NCI-H2227 (cell line): ENCODE measurements around the gene CD63.
A peak's percentile ranks its signal among the peaks of the same experiment; 100 is the strongest.

Experiments
- DNase-seq: peaks from one replicate; lab custom pipeline; 2025; ENCODE audit not compliant: unreplicated experiment; lab: John Stamatoyannopoulos, UW

CD63 gene

DNA sequence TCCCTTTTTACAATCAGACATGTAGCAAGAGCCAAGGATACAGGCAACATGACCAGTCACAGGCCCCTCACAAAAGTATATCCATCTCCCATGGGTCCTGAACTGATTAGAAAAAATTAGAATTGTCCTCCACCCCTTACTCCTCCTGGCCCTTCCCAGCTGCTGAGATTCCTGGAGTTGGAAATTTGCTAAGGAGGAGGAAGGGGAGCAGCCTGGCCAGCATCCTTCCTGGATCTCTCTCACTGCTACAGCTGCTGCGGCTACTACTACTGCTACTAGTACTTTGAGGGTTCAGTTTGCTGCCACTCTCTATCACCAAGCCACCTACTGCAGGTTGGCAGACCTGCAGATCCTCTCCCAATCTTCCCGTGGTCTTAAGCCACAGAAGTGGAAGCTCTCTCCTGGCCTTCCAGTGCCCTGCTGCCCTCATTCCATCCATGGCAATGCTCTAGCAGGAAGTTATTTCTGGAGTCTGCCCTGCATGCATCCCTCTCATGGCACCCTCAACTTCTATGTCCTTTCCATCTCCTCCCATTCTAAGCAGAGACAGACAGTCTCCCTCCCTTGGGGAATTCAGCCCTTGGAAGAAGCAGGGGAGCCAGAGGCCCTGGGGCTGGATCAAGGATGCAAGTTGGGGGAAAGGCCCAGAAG is 22.1 kb downstream of the CD63 start:
- DNase-seq: no peak

DNA sequence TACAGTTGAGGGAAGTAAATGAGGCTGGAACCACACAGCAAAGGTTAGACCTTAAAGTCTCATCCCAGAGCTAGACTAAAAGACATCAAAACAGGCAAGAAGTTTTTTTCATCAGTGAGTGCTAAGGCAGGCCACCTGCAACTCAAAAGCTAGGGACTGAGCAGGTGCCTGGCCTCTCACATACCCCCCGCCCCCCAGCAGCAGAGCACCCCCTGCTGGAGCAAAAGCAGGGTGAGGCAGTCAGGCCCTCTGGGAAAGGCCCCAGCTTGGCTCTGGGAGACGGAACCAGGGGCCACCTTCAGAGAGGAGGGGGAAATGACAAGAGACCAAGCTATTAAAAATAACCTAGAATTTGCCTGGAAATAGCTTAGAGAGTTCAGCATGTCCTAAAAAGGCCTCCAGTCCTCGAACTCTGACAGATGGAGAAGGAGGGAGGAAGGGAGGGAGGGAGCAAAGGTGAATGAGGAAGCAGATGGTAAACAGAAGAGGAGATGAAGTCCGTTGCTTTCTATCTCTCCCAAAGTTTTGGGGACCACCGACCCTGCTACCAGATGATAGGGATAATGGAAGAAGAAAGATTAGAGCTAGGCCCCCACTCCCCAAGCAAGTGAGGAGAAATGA is 22.9 kb downstream of the CD63 start:
- DNase-seq: peak; percentile 8

DNA sequence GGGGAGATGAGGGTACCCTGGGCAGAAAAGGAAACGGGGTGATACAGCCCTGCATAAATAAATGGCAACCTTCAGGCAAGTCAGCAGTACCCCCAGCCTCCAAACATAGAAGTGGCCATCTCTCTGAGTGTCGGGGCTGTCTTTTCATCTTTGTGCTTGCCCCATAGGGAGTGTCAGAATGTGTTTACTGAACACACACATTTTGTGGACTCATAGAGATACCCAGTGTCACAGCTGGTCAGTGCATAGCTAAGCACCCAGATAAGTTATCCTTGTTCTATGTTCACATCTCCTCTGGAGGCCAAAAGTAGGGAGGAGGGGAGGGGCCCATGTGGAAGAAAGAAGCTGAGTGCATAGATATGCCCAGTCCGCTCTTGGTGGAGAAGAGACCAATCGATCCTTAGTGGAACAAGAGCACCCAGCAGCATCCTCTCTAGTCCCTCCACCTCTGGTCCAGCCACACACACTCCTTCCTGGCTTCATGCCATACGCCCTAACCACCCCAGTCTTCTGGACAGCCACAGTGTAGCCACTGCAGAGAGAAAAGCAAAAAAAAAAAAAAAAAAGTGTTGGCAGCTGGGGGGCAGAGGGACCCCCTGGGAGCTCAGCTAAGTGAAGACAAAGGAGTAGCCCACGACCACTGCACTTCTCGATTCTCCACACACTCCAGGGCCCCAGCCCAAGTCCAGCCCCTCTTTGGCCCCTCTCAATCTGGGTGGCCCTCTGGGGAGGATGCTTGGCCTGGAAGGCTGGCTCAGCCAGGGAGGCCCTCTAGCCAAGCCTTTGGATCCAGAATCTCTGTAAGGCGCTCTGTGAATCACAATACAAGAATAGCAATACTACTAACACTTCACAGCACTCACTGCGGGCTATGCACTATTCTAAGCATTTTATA is 23.7 kb downstream of the CD63 start:
- no peak for DNase-seq

DNA sequence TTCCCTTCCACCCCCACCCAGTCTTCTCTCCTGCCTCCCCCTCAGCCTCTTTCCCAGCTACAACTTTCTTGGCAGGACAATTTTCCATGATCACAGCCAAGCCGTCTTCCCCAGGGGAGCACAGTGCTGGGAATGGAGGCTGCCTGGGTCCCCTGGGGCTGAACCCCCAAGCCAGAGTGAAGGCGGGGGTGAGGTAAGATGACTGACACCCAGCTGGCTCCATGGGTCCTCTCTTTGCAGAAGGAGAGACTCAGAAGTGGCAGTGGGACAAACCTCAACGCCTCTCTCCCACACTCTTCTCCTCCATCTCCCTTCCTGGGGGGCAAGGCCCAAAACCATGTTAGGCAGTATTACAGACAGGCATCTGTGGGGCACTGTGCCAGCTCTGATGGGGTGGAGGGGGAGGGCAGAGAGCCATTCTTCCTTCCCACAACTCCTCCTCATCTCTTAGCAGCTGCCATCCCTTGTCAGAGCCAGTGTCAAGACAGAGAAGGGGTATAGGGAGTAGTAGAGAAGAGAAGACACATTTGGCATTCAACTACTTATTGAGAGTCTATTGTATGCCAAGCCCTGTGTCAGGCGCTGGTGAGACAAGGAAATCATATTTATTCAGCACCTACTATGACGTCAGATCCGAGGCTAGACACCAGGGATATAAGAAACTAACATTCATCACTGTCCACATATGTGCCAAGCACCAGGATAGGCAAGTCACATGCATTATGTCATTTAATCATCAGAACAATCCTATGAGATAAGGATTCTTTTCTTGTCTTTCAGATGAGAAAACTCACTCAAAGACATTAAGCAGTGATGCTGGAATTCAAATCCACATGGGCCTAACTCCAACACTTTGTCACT is 24.7 kb downstream of the CD63 start:
- DNase-seq: no peak

DNA sequence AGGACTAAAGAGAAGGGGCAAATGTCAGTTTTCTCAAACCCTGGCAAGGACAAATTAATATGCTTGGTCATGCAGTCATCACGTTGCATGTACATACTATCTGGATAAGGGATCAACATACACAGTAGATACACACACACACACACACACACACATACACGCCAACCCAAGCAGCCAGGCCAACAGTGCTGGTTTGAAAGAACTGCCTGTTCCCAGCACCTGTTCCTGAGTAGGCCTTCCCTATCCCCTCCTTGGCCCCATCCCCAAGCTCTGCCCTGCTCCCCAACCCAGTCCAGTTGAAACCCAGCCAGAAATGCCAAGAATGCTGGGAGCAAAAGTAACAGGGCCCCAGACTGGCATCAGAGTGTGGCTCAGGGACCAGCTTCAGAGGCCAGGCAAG is 25.5 kb downstream of the CD63 start:
- no peak for DNase-seq

DNA sequence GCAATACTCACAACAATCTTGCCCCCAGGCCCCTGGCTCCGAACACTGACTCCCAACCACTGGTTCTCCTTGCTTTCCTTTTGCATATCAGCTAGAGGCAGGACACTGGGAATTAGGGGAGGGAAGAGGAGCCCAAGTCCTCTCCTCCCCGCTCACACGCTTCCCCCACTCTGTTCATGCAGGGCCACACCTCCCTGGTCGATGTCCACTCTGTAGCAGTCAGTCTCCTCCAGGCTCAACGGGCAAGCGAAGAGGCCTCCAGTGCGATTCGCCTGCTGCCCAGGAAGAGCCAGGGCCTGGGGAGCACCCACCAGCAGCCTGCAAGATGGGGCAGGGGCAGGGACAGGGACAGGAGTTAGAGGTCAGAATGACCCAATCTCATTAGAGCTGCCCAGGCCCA is 25.9 kb downstream of the CD63 start:
- no peak for DNase-seq

DNA sequence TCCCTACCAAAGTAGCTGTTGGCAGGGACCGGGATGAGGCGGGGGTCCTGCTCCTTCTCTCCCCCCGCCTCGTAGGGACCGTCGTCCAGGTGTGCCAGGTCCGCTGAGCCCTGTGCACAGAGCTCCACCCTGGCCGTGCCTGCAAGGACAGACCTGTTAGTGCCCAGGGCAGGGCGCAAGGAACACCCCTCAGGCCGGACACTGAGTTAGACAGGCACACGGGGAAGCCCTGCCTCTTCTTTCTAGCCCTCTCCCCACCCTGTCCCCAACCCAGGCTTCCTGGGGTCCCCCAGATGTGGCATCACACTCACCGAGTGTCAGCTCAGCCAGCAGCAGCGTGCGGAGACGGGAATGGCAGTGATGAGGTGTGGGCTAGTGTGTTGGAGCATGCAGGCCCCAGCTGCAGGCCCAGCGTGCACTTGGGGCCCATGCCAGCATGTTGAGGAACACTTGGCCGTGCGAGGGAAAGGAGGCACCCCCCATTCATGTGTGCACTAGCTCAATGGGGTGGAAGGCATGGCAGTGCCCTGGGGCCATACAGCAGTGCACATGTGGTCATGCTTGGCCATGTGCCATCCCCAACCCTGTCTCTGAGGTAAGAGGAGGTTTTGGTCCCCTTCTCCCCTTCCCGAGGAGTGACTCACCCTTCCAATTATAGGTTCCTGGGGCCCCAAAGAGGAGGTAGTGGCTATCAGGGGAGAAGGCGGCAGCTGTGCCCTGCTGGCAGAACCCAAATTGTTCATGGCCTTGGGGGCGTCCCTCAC is 28.4 kb downstream of the CD63 start:
- no peak for DNase-seq

DNA sequence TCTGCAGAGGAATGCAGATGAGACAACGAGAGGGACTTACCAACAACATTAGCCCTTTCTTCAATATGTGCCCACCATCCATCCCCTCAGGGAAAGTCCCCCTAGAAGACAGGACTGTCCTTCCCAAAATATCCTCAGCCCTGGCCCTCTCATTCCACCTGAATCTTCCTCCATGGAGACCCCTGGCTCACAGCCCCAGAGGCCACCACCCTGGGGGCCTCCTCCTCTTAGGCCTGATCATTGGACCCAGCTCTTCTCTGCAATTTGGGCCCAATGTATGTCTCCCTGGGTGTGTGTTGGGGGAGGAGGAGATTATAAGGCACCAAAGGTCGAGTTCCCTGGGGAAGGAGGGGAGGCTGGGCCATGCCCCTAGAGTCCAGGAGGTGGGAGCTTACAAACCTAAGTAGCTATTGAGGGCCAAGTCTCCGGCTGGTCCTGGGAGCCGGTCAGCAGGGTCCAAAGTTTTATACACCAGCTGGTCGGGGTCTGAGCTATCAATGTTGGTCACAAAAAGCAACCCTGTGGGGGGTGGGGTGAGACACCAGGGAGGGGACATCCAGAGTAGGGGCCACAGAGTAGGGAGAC is 29.2 kb downstream of the CD63 start:
- no peak for DNase-seq

DNA sequence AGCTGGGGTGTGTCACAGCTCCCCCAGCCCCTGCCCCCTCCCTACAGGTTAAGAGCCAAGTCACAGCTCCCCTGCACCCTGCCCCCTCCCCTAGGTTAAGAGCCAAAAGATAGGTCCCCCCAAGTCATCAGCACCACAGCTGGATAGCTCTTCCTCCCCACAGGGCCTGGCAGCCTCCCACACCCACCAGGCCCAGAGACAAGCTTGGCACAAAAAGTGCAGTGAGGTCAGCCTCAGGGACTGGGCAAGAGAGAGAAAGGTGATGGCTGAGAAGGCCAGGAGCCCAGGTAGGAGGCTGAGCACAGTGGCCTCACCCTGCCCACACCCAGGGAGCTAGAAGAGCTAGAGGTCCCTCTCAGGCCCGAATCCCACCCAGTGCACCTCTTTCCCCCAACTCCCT is 29.8 kb downstream of the CD63 start:
- DNase-seq: no peak

DNA sequence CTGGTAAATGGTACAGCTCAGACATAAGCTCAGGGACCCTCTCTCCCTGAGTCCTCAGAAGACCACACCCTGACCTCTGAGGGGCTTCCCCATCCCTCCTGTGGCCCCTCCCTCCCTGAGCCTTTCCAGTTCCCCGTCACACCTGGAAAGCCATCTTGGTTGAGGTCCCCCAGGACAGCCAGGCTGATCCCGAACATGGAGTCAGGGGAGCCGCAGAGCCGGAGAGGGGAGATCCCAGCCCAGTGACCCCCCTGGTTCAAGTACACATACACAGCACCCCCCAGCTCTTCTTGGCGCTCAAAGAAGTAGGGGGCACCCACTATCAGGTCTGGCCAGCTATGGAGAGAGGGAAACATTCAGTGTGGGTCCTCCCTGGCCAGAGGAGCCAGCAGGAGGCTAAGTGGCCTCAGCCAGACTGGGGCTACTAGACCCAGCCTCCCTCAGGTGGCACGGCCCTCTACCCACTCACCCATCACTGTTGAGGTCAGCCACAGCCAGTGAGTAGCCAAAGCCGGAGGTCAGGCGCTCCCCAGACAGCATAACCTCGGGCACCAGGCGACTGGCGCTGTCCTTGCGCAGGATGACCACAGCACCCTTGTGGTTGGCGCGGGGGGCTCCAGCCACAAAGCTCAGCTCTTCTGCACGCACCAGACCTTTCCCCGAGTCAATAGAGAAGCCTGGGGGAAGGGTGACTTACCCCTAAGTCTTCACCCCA is 30.4 kb downstream of the CD63 start:
- no peak for DNase-seq

DNA sequence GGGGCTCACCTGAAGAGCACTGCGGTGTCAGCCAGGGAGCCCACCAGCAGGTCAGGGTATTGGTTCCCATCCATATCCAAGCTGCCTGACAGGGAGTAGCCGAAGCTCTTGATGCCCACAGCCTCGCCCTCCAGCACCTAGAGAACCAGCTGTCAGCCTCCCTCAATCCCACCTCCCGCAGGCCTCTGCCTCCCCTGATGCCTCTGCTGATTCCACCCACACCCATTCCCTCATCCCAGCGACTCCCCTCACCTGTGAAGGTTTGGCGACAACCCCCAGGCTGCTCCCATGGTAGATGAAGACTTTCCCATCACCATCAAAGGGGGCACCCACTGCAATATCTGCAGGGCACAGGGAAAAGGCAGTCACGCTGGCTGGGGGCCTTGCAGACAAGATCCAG is 31.1 kb downstream of the CD63 start:
- DNase-seq: no peak

DNA sequence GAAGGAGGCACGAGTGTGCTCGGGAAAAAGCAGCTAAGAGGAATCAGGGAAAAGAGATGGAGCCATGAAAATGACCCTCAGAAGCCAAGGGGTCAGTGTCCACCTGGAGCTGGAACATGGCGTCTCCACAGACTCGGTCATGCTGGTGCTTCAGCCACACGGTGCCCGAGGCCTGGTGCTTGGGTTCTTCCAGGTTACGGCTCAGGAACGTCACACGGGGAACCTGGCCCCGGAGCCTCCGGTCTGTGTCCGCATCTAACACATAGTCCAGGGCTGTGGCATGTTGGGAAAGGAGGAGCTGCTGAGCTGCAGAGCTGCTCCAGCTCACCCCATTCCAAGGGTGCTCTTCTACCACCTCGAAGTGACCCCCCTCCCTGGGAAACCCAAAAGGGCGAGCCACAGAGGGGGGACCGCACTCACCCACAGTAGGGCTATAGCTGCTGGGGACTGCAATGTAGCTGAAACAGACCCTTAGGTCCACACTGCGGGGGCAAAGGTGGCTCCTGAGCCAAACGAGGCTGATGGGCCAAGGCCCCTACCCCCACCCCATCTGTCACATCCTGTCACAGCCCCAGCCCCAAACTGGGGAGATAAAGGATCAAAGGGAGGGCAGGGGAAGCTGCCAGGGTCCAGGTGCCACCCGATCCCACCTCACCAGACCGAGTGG is 31.9 kb downstream of the CD63 start:
- no peak for DNase-seq

DNA sequence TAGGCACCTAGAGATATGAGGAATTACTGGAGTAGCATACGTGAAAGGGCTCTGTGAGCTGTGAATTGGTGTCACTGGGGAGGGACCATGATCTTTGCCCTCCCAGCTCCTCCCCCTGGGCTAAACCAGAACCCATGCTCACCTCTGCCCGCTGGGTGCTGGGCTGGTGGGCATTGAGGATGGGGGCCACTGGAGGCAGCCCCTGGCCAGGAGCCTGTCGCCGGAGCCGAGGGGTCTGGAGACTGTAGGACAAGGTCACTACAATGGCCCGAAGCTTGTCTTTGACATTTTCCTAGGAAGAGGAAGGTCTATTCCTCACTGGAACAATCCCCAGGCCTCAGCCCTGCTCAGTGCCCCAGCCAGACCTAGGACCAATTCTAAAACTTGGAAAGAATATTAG is 32.7 kb downstream of the CD63 start:
- no peak for DNase-seq

DNA sequence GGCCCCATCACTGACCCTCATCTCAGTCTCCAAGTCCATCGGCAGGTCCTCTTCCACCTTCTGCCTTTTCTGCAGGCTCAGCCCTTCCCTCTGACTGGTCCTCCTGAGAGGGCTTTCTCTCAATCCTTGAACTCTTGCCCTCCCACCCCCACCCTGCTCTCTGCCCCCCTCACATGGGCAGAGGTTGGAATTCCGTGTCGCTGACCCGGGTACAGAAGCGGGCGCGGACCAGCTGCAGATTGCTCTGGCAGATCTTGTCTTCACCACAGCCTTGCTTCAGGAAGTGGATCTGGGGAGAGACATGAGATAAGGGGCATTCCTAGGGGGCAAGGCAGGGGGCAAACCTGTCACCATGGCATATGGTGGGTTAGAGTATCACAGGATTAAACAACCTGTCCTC is 33.5 kb downstream of the CD63 start:
- no peak for DNase-seq

DNA sequence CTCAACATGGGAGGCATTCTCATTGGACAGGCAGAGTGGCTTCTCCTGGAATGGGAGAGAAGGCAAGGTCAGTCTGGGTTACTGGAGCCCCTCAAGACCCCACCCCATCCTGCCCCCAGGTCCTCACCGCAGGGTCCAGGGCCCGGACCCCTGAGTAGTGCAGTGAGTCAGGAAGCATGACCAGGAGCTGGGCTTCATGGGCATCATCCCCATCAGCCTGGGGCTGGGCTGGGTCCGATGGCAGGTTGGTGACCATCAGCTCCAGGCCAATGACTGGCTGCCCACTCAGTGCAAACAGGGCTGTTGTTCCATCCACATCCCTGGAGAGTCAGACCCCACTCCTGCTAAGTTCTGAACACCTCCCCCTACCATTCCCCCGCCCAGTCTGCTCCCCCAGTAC is 34.2 kb downstream of the CD63 start:
- DNase-seq: no peak

DNA sequence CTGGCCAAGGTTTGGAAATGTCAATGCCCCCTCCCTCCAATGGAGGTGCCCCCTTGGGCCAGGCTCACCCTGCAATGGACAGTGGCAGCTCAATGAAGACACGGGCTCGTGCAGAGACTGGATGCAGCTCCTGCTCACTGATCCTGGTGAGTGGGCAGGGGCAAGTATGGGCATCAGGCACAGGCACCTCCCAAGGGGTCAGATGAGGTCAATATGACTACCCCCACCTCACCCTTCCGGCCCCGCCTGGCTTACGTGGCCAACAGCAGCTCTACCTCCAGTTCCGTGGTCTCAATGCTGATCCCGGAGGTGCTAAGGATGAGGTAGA is 34.7 kb downstream of the CD63 start:
- no peak for DNase-seq

DNA sequence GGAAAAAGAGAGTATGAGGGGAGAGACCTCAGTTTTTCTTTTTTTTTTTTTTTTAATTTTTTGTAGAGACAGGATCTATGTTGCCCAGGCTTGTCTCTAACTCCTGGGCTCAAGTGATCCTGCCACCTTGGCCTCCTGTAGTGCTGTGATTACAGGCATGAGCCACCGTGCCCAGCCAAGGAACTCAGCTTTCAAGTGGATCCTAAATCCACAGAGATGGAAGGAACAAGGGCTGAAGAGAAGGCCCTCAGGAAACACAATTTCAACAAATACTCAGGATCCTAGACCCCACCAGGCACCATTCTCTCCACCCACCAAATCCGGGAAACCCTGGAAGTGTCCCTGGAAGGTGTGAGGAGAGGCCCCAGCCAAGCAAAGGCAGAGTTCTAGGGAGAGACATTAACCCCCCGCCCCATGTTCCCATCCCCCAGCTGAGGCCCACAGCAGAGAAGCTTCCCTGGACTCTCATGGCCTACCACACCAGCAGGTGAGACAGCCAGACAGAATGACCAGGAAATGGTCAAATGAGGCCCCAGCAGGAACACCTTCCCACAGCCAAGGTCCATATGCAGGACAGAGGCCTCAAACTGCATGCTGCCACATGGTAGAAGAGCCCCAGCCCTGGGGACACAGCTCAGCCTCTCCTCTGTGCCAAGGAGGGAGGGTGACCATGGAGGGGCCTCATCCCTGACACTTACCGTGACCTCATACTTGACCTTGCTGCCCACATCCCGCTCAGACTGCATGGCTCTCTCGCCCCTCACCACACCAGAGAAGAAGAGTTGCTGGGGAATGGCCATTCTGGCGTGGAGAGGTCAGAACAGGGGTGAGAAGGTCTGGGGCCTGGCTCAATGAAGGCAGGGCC is 35.3 kb downstream of the CD63 start:
- no peak for DNase-seq

DNA sequence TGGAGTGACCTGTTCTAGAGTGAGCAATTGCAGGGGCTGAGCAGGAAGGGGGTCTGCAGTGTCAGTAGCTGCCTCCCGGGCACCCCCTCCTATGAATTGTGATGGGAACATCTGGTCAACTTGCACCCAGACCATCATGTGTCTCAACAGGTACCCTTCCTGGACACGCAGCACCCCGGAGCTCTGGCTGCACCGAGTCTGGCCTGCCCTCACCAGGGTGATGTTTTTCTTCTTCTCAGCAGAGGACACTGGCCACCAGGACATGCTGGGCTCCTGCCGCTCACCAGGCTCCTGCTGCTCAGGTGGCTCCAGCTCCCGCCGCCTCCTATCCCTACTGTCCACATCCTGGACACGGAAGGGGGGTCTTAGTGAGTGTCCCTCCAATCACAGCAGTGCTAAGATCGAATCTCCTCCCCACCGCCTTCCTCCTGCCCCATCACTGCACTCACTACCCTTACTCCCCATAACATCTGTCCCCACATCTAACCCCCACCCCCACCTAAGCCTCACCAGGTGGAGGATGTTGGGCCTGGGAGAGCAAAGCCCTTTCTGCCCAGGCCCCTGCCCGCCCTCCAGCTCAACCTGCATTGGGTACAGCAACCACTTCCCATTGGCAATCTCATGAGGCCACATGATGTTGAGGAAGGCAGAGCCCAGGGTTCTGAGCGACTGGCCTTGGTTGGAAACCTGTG is 36.0 kb downstream of the CD63 start:
- no peak for DNase-seq
